ENCODE results near the gene OTUB2. TPM values are rescaled to one million over a fixed set of nuclear protein-coding genes. Genes with fewer than 3 reads are reported as not detected.
A peak's percentile ranks its signal among the peaks of the same experiment; 100 is the strongest.

The OTUB2 gene
- 1 to 10 TPM; 2.3 to 3.9 TPM for polyA plus RNA-seq

GRCh38 chr14:94026173-94026888 lies at the start of gene OTUB2:
Gene OTUB2 (plus strand): TSS chr14:94026340. CDS start chr14:94026538, 198 bp downstream.
- peak within 1 kb of the TSS in 1 of 2 donors; percentile 73 for H3K27ac ChIP-seq (ENCODE audit: low read depth in 2 of 2, low read length in 1 of 2)
- peaks cover 14 to 17% of the 10 kb centered on the region in 2 donors for H3K4me1 ChIP-seq (ENCODE audit: control insufficient read depth in 2 of 2, insufficient read depth in 2 of 2, low read length in 1 of 2)
- H3K36me3 ChIP-seq (ENCODE audit: control insufficient read depth in 2 of 2, insufficient read depth in 2 of 2, low read length in 1 of 2): no peaks in the 10 kb centered on the region
- no peaks in the 10 kb centered on the region for H3K9me3 ChIP-seq (ENCODE audit: control insufficient read depth in 2 of 2, insufficient read depth in 1 of 2, low read depth in 1 of 2, low read length in 1 of 2)
- peak within 1 kb of the TSS; percentile 58 to 88 for H3K4me3 ChIP-seq (ENCODE audit: low read depth in 1 of 2, low read length in 2 of 2)
- H3K27me3 ChIP-seq (ENCODE audit: control insufficient read depth in 1 of 2, insufficient read depth in 2 of 2, low read length in 2 of 2): no peaks in the 10 kb centered on the region
- WGBS, 2 donors: 1 to 2% methylated on average over 62 to 74 of the region's 74 CpGs

- Histone ChIP-seq H3K4me3 (ENCODE audit: low read depth in 1 of 2, low read length in 2 of 2) (peak within 1 kb of the TSS; percentile 33 to 36), H3K27me3 (ENCODE audit: control insufficient read depth in 1 of 2, insufficient read depth in 2 of 2, low read length in 2 of 2) (no peaks in the 10 kb centered on the region), H3K9me3 (ENCODE audit: control insufficient read depth in 2 of 2, insufficient read depth in 1 of 2, low read depth in 1 of 2, low read length in 1 of 2) (peaks cover 0 to 2% of the 10 kb centered on the region in 2 donors), H3K27ac (ENCODE audit: low read depth in 2 of 2, low read length in 1 of 2) (peak within 1 kb of the TSS; percentile 46 to 83), H3K36me3 (ENCODE audit: control insufficient read depth in 2 of 2, insufficient read depth in 2 of 2, low read length in 1 of 2) (no peaks in the 10 kb centered on the region), H3K4me1 (ENCODE audit: control insufficient read depth in 2 of 2, insufficient read depth in 2 of 2, low read length in 1 of 2) (peaks cover 4 to 8% of the 10 kb centered on the region in 2 donors)
- 42 to 44% methylated on average over 12 of the region's 12 CpGs for WGBS, 2 donors
Observed at GRCh38 chr14:93976477-93977057, 49.6 kb upstream of the OTUB2 start, which contains the start of gene ASB2. Gene ASB2 (minus strand): TSS chr14:93976570. CDS start chr14:93964539, 12,031 bp downstream.

- 72 to 79% methylated on average over 5 of the region's 5 CpGs for WGBS, 2 donors
- Histone ChIP-seq H3K27ac (ENCODE audit: low read depth in 2 of 2, low read length in 1 of 2) (peak overlapping the region; percentile 46 to 83), H3K9me3 (ENCODE audit: control insufficient read depth in 2 of 2, insufficient read depth in 1 of 2, low read depth in 1 of 2, low read length in 1 of 2) (peaks cover 0 to 2% of the 10 kb centered on the region in 2 donors), H3K4me3 (ENCODE audit: low read depth in 1 of 2, low read length in 2 of 2) (no peak overlapping the region), H3K36me3 (ENCODE audit: control insufficient read depth in 2 of 2, insufficient read depth in 2 of 2, low read length in 1 of 2) (no peaks in the 10 kb centered on the region), H3K4me1 (ENCODE audit: control insufficient read depth in 2 of 2, insufficient read depth in 2 of 2, low read length in 1 of 2) (peaks cover 4 to 8% of the 10 kb centered on the region in 2 donors), H3K27me3 (ENCODE audit: control insufficient read depth in 1 of 2, insufficient read depth in 2 of 2, low read length in 2 of 2) (no peaks in the 10 kb centered on the region)
Observed at GRCh38 chr14:93977171-93977570, 49.0 kb upstream of the OTUB2 start.

- H3K4me1 ChIP-seq (ENCODE audit: control insufficient read depth in 2 of 2, insufficient read depth in 2 of 2, low read length in 1 of 2): peaks cover under 1 to 8% of the 10 kb centered on the region in 2 donors
- no peaks in the 10 kb centered on the region for H3K36me3 ChIP-seq (ENCODE audit: control insufficient read depth in 2 of 2, insufficient read depth in 2 of 2, low read length in 1 of 2)
- H3K27ac ChIP-seq (ENCODE audit: low read depth in 2 of 2, low read length in 1 of 2): peak overlapping the region; percentile 21 to 46
- no peak overlapping the region for H3K4me3 ChIP-seq (ENCODE audit: low read depth in 1 of 2, low read length in 2 of 2)
- 76 to 81% methylated on average over 11 of the region's 11 CpGs for WGBS, 2 donors
- peaks cover 0 to 2% of the 10 kb centered on the region in 2 donors for H3K9me3 ChIP-seq (ENCODE audit: control insufficient read depth in 2 of 2, insufficient read depth in 1 of 2, low read depth in 1 of 2, low read length in 1 of 2)
- no peaks in the 10 kb centered on the region for H3K27me3 ChIP-seq (ENCODE audit: control insufficient read depth in 1 of 2, insufficient read depth in 2 of 2, low read length in 2 of 2)
Observed at GRCh38 chr14:93977790-93978581, 48.2 kb upstream of the OTUB2 start.

GRCh38 chr14:93978735-93979134 lies 47.4 kb upstream of the OTUB2 start:
- WGBS, 2 donors: 73 to 77% methylated on average over 4 of the region's 4 CpGs
- H3K4me1 ChIP-seq (ENCODE audit: control insufficient read depth in 2 of 2, insufficient read depth in 2 of 2, low read length in 1 of 2): peaks cover 0 to 8% of the 10 kb centered on the region in 2 donors
- peaks cover 0 to 2% of the 10 kb centered on the region in 2 donors for H3K9me3 ChIP-seq (ENCODE audit: control insufficient read depth in 2 of 2, insufficient read depth in 1 of 2, low read depth in 1 of 2, low read length in 1 of 2)
- H3K27ac ChIP-seq (ENCODE audit: low read depth in 2 of 2, low read length in 1 of 2): peak overlapping the region; percentile 14 to 50
- no peak overlapping the region for H3K4me3 ChIP-seq (ENCODE audit: low read depth in 1 of 2, low read length in 2 of 2)
- no peaks in the 10 kb centered on the region for H3K36me3 ChIP-seq (ENCODE audit: control insufficient read depth in 2 of 2, insufficient read depth in 2 of 2, low read length in 1 of 2)
- no peaks in the 10 kb centered on the region for H3K27me3 ChIP-seq (ENCODE audit: control insufficient read depth in 1 of 2, insufficient read depth in 2 of 2, low read length in 2 of 2)

- Histone ChIP-seq H3K36me3 (ENCODE audit: control insufficient read depth in 2 of 2, insufficient read depth in 2 of 2, low read length in 1 of 2) (no peaks in the 10 kb centered on the region), H3K27me3 (ENCODE audit: control insufficient read depth in 1 of 2, insufficient read depth in 2 of 2, low read length in 2 of 2) (no peaks in the 10 kb centered on the region), H3K4me3 (ENCODE audit: low read depth in 1 of 2, low read length in 2 of 2) (no peak overlapping the region), H3K9me3 (ENCODE audit: control insufficient read depth in 2 of 2, insufficient read depth in 1 of 2, low read depth in 1 of 2, low read length in 1 of 2) (peaks cover 0 to 2% of the 10 kb centered on the region in 2 donors), H3K27ac (ENCODE audit: low read depth in 2 of 2, low read length in 1 of 2) (peak overlapping the region; percentile 34 to 81), H3K4me1 (ENCODE audit: control insufficient read depth in 2 of 2, insufficient read depth in 2 of 2, low read length in 1 of 2) (peaks cover 0 to 10% of the 10 kb centered on the region in 2 donors)
- WGBS, 2 donors: 36 to 51% methylated on average over 11 of the region's 11 CpGs
Observed at GRCh38 chr14:93980456-93981201, 45.5 kb upstream of the OTUB2 start.

- H3K4me1 ChIP-seq (ENCODE audit: control insufficient read depth in 2 of 2, insufficient read depth in 2 of 2, low read length in 1 of 2): peaks cover 0 to 10% of the 10 kb centered on the region in 2 donors
- H3K27me3 ChIP-seq (ENCODE audit: control insufficient read depth in 1 of 2, insufficient read depth in 2 of 2, low read length in 2 of 2): no peaks in the 10 kb centered on the region
- H3K27ac ChIP-seq (ENCODE audit: low read depth in 2 of 2, low read length in 1 of 2): peak overlapping the region; percentile 28 to 81
- 94 to 96% methylated on average over 9 of the region's 9 CpGs for WGBS, 2 donors
- no peaks in the 10 kb centered on the region for H3K36me3 ChIP-seq (ENCODE audit: control insufficient read depth in 2 of 2, insufficient read depth in 2 of 2, low read length in 1 of 2)
- no peak overlapping the region for H3K4me3 ChIP-seq (ENCODE audit: low read depth in 1 of 2, low read length in 2 of 2)
- H3K9me3 ChIP-seq (ENCODE audit: control insufficient read depth in 2 of 2, insufficient read depth in 1 of 2, low read depth in 1 of 2, low read length in 1 of 2): peaks cover 0 to 2% of the 10 kb centered on the region in 2 donors
Observed at GRCh38 chr14:93981316-93982229, 44.6 kb upstream of the OTUB2 start.

GRCh38 chr14:93982230-93983007 lies 43.7 kb upstream of the OTUB2 start:
- WGBS, 2 donors: 81 to 85% methylated on average over 10 of the region's 10 CpGs
- H3K36me3 ChIP-seq (ENCODE audit: control insufficient read depth in 2 of 2, insufficient read depth in 2 of 2, low read length in 1 of 2): no peaks in the 10 kb centered on the region
- no peaks in the 10 kb centered on the region for H3K27me3 ChIP-seq (ENCODE audit: control insufficient read depth in 1 of 2, insufficient read depth in 2 of 2, low read length in 2 of 2)
- peak overlapping the region in 1 of 2 donors; percentile 81 for H3K27ac ChIP-seq (ENCODE audit: low read depth in 2 of 2, low read length in 1 of 2)
- peaks cover 0 to 2% of the 10 kb centered on the region in 2 donors for H3K9me3 ChIP-seq (ENCODE audit: control insufficient read depth in 2 of 2, insufficient read depth in 1 of 2, low read depth in 1 of 2, low read length in 1 of 2)
- peaks cover 0 to 13% of the 10 kb centered on the region in 2 donors for H3K4me1 ChIP-seq (ENCODE audit: control insufficient read depth in 2 of 2, insufficient read depth in 2 of 2, low read length in 1 of 2)
- H3K4me3 ChIP-seq (ENCODE audit: low read depth in 1 of 2, low read length in 2 of 2): no peak overlapping the region

All from esophagus (tissue), 2 donors.